Small intestine (tissue), 7 donors: ENCODE measurements around the gene STK24. TPM values are rescaled to one million over a fixed set of nuclear protein-coding genes. Genes with fewer than 3 reads are reported as not detected.

Experiments
- DNase-seq, 2 donors: peaks; one replicate each; pipeline versions ENCODE4 v3.0.0 to v3.0.0-alpha.2; 2013
- FAIRE-seq: peaks from 2 replicates; lab custom pipeline; 2012; peaks lifted over from hg19 to GRCh38; lab: Jason Lieb, UNC
- H3K27ac ChIP-seq, 3 donors: one replicate each; pipeline ENCODE4 v1.5.1; 2013; ENCODE audit warnings: low read length in 2 of 3, mild to moderate bottlenecking in 2 of 3, control low read depth in 1 of 3, inconsistent platforms in 1 of 3, low read depth in 1 of 3, moderate library complexity in 1 of 3
- H3K27me3 ChIP-seq, 3 donors: one replicate each; pipeline ENCODE4 v1.6.1; 2013; ENCODE audit warnings: low read length in 3 of 3, inconsistent platforms in 1 of 3; ENCODE audit not compliant: control insufficient read depth in 3 of 3, insufficient read depth in 3 of 3
- H3K36me3 ChIP-seq, 3 donors: one replicate each; pipeline ENCODE4 v1.6.1; 2013; ENCODE audit warnings: low read length in 3 of 3, inconsistent platforms in 1 of 3, low read depth in 1 of 3, mild to moderate bottlenecking in 1 of 3, moderate library complexity in 1 of 3; ENCODE audit not compliant: control insufficient read depth in 3 of 3, insufficient read depth in 2 of 3
- H3K4me1 ChIP-seq, 3 donors: one replicate each; pipeline ENCODE4 v1.6.1; 2013; ENCODE audit warnings: low read length in 2 of 3, inconsistent platforms in 1 of 3, low read depth in 1 of 3, mild to moderate bottlenecking in 1 of 3, moderate library complexity in 1 of 3; ENCODE audit not compliant: control insufficient read depth in 3 of 3, insufficient read depth in 2 of 3
- H3K4me3 ChIP-seq, 3 donors: one replicate each; pipeline ENCODE4 v1.5.1; 2013; ENCODE audit warnings: low read length in 3 of 3, control low read depth in 1 of 3, inconsistent platforms in 1 of 3, low read depth in 1 of 3, mild to moderate bottlenecking in 1 of 3, moderate library complexity in 1 of 3
- H3K9me3 ChIP-seq, 2 donors: one replicate each; pipeline ENCODE4 v1.6.1; 2013; ENCODE audit warnings: low read depth in 1 of 2, low read length in 1 of 2; ENCODE audit not compliant: control insufficient read depth in 2 of 2, insufficient read depth in 1 of 2
- WGBS, 3 donors: extraction: QIAGEN DNeasy Blood & Tissue Kit; methylation state at CpG; one replicate each; pipeline ENCODE4 v1.1.7; 2013; 5-methylcytosine and 5-hydroxymethylcytosine counted together
- polyA plus RNA-seq, 4 donors: library from polyadenylated mRNA; stranded (reverse) in 3 of 4; unstranded in 1 of 4; fragments of 200-250 nt in 3 of 4; fragments of 120-200 nt in 1 of 4; gene quantifications; one replicate each; pipeline versions ENCODE4 v1.2.1 to v1.2.3, GENCODE V29; 2013
- donor health status: healthy with polysubstance abuse.
- donor health status: control.
- donor health status: control.
- donor health status: Bipolar disorder and iron deficiency.
- donor health status: healthy.

Gene STK24
- polyA plus RNA-seq, 4 donors, result 71.4 to 119 (median 115) TPM

DNA sequence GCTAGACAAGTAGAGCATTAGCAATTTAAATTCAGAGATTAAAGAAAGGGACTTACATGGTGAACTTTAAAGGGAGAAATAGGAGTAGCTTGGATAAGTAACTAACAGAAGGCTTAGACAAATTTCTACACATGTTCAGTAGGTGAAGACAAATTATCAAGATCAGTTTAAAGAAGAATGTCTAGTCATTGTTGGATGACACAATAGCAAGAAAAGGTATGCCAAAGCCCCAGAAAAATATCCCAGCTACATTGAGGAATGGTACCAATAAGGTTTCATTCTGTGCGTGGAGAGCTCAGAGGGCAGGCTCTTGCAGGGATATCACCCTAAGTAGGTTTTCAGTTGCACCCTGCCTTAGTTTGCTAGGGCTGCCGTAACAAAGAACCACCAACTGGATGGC is 3.5 kb upstream of the STK24 start:
- Histone ChIP-seq H3K27me3 (no peaks in the 10 kb centered on the region), H3K4me1 (peaks cover 4 to 24% (median 5%) of the 10 kb centered on the region in 3 donors), H3K27ac (no peak overlapping the region), H3K36me3 (no peaks in the 10 kb centered on the region), H3K4me3 (no peak overlapping the region), H3K9me3 (no peaks in the 10 kb centered on the region)
- no peak for FAIRE-seq
- WGBS, 3 donors, result 93 to 97% (median 97%) methylated on average over 2 of the region's 2 CpGs
- no peak for DNase-seq

GRCh38 chr13:98577836-98578285 is 954 bp upstream of the STK24 start:
- Histone ChIP-seq H3K4me1 (peaks cover 2 to 30% (median 8%) of the 10 kb centered on the region in 3 donors), H3K4me3 (peak overlapping the region; percentile 57 to 98 (median 92)), H3K9me3 (no peaks in the 10 kb centered on the region), H3K27me3 (no peaks in the 10 kb centered on the region), H3K27ac (peak overlapping the region; percentile 90 to 100 (median 97)), H3K36me3 (no peaks in the 10 kb centered on the region)
- FAIRE-seq, result no peak
- WGBS, 3 donors, result 17 to 42% (median 39%) methylated on average over 13 of the region's 13 CpGs
- no peak for DNase-seq

DNA sequence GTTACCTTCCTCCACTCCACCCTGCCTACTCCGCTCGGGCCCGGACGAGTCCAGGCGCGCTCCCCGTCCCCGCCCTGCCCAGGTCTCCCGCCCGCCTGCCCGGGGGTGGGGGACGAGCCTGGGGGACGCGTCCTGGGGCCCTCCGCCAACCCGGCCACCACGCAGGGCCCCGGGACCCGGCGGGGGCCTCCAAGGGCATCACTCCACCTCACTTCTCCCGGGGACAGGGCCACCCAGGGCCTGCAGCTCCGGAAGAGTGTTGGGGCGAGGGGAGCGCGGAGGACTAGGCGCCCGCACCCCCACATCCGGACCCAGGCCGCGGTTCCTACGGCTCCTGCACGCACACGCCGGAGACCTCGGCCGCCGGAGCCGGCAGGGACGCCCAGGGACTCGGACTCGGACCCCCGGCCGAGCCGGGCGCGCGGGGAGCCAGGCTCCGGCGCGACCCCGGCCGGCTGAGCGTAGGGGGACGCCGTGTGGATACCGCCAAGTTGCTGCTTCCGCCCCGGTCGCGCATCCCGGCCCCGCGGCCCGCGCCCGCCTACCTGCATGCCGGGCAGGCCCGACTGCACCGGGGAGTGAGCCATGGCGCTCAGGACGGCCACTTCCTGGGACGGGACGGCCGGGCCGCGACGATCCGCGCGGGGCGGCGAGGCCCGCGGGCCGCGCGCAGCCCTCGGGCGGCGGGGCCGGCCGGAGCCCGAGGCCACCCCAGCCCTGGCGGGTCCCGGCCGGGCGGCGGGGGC is 534 bp downstream of the STK24 start:
- FAIRE-seq (no peak), DNase-seq (peak; percentile 60 to 83)
- H3K4me1 ChIP-seq, result peaks cover 3 to 42% (median 17%) of the 10 kb centered on the region in 3 donors
- H3K9me3 ChIP-seq, result no peaks in the 10 kb centered on the region
- WGBS, 3 donors, result 0% methylated on average over 55 to 98 of the region's 98 CpGs
- H3K36me3 ChIP-seq, result peaks cover 0 to 8% (median 0%) of the 10 kb centered on the region in 3 donors
- H3K27ac ChIP-seq, result peak overlapping the region; percentile 95 to 98 (median 97)
- peak overlapping the region; percentile 66 to 98 (median 92) for H3K4me3 ChIP-seq
- H3K27me3 ChIP-seq, result no peaks in the 10 kb centered on the region

DNA sequence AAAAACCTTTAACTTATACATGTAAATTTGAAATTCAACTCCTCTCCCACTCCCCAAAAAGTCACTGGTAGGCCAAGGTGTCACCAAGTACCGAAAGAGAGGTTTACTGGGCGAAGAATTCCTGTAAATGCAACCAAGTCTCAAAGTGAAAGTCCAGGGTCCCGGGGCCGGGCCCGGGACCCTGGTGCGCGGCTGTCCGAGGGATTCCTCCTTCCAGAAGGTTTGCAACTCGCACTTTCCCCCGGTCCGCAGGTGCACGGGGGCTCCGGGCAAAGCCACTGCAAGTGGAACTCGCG is 1.1 kb downstream of the STK24 start:
- no peak for FAIRE-seq
- peaks cover 0 to 8% (median 0%) of the 10 kb centered on the region in 3 donors for H3K36me3 ChIP-seq
- H3K4me1 ChIP-seq, result peaks cover 3 to 46% (median 17%) of the 10 kb centered on the region in 3 donors
- DNase-seq, result no peak
- WGBS, 3 donors, result 0 to 1% (median 1%) methylated on average over 15 of the region's 15 CpGs
- H3K27me3 ChIP-seq, result no peaks in the 10 kb centered on the region
- H3K4me3 ChIP-seq, result peak overlapping the region; percentile 66 to 98 (median 92)
- peak overlapping the region; percentile 95 to 98 (median 97) for H3K27ac ChIP-seq
- no peaks in the 10 kb centered on the region for H3K9me3 ChIP-seq

- peak in 1 of 2 donors; percentile 66 for DNase-seq
- no peaks in the 10 kb centered on the region for H3K27me3 ChIP-seq
- peak overlapping the region; percentile 95 to 98 (median 97) for H3K27ac ChIP-seq
- no peaks in the 10 kb centered on the region for H3K9me3 ChIP-seq
- H3K4me3 ChIP-seq, result peak overlapping the region; percentile 66 to 98 (median 92)
- peaks cover 0 to 8% (median 0%) of the 10 kb centered on the region in 3 donors for H3K36me3 ChIP-seq
- no peak for FAIRE-seq
- 7 to 19% (median 9%) methylated on average over 12 of the region's 12 CpGs for WGBS, 3 donors
- peaks cover 6 to 52% (median 17%) of the 10 kb centered on the region in 3 donors for H3K4me1 ChIP-seq
These were observed 1.7 kb downstream of the STK24 start for GRCh38 chr13:98575009-98575903.

GRCh38 chr13:98571955-98572662 is 4.8 kb downstream of the STK24 start:
- H3K36me3 ChIP-seq, result peaks cover 0 to 18% (median 0%) of the 10 kb centered on the region in 3 donors
- 26 to 40% (median 35%) methylated on average over 11 of the region's 11 CpGs for WGBS, 3 donors
- peak overlapping the region; percentile 89 to 90 (median 89) for H3K27ac ChIP-seq
- DNase-seq (peak; percentile 56 to 86), FAIRE-seq (no peak)
- H3K4me1 ChIP-seq, result peaks cover 8 to 62% (median 20%) of the 10 kb centered on the region in 3 donors
- no peaks in the 10 kb centered on the region for H3K9me3 ChIP-seq
- no peaks in the 10 kb centered on the region for H3K27me3 ChIP-seq
- H3K4me3 ChIP-seq, result no peak overlapping the region

DNA sequence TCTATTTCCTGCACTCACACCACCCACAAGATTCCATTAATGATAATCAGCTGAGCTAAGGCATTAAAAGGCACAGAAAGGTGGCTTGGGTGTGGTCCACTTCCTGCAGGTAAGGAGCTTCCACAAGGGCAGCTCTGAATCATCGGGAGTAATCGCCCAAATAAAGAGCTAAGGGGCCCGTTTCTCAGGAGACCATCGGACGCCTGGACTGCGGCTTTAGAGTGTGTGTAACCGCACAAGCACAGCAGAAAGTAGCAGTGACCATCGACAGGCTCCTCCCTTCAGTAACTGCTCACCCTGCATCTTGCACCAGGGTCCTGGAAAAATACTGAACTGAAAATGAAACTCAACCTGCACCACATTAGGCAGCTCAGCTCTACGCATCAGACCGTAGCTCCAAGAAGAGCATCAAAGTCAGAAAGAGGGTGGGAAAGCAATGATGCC is 6.0 kb downstream of the STK24 start:
- WGBS, 3 donors, result 3 to 26% (median 3%) methylated on average over 10 of the region's 10 CpGs
- Histone ChIP-seq H3K27me3 (no peaks in the 10 kb centered on the region), H3K36me3 (peaks cover 0 to 25% (median 0%) of the 10 kb centered on the region in 3 donors), H3K9me3 (no peaks in the 10 kb centered on the region), H3K4me3 (peak overlapping the region in 2 of 3 donors; percentile 11 to 33), H3K4me1 (peaks cover 12 to 68% (median 29%) of the 10 kb centered on the region in 3 donors), H3K27ac (peak overlapping the region; percentile 69 to 89 (median 87))
- DNase-seq (peak; percentile 80), FAIRE-seq (no peak)
